Renal cortical epithelial cell (primary cell): ENCODE results near the gene COX10. TPM values are rescaled to one million over a fixed set of nuclear protein-coding genes. Genes with fewer than 3 reads are reported as not detected.
"Not testable (repeated sequence)": the region's sequence is repeated elsewhere in the genome, so short reads cannot be mapped to it uniquely, and the experiment has no call there.

Experiments
- DNase-seq: peaks from one replicate; pipeline ENCODE4 v3.0.0-alpha.2; 2011; ENCODE audit warnings: low read depth
- total RNA-seq: library from RNA; depleted of rRNA; stranded (reverse); fragments of >200 nt; gene quantifications from 2 replicates; pipeline ENCODE4 v1.2.3, GENCODE V29; 2014

The COX10 gene
- total RNA-seq, 1 donor from 2014 or later = 19.1 TPM

DNA sequence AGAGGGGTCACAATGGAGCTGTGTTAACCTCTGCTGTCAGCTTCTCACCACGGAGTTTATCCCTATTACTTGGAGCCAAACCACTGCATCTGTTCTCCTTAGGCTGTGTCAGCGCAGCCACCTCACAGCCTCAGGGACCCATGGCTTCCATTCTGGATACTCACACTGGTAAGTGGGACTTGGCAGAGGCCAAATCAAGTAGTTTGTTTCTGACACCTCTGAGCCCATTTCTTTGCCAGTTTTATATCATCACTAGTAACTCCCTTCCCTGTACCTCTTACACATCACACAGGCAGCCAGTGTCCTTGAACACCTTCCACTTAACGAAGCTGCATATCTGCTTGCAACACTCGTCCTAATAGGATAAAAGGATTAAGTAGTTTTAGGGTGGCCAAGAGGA, 108.5 kb downstream of the COX10 start:
- not testable (repeated sequence) for DNase-seq

DNA sequence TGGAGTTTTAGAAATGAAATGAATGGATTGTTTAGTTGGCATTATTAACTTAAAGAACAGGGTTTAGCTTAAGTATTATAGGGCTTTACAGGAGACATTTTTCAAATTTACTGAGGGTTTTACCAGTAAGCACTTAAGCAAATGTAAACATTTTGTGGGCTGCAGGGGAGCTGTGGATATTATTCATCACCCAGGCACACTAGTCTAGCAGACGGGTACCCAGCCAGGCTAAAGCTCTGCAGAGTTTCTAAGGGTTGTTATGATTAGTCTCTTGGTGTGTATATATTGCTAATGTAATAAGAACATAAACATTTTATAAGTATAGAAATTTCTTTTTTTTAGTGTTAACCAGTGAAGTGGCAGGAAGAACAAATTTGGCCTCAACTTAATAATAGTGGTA, 110.6 kb downstream of the COX10 start:
- not testable (repeated sequence) for DNase-seq

- DNase-seq = not testable (repeated sequence)
Measured at GRCh38 chr17:14182084-14182483, 112.8 kb downstream of the COX10 start.

- not testable (repeated sequence) for DNase-seq
Measured at GRCh38 chr17:14184536-14184935, 115.2 kb downstream of the COX10 start.

- not testable (repeated sequence) for DNase-seq
Measured at GRCh38 chr17:14186443-14186842, 117.1 kb downstream of the COX10 start.

DNA sequence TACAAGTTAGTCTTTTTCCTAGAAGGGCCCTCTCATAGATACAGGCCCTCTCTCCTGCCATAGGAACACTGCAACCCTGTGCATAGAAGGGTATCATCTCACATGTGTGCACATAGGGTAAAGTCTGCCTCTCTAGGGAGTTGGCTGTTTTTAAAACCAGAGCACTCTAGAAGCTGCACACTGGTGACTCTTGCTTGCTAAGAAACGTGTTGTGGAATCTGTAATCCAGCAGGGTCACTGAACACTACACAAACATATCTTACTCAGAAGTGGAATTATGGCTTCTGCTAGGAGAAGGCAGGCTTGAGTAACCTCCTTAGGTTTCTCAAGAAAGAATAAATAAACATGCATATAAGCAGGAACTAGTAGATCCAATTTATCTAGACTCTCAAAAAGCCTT, 121.5 kb downstream of the COX10 start:
- DNase-seq = not testable (repeated sequence)

DNA sequence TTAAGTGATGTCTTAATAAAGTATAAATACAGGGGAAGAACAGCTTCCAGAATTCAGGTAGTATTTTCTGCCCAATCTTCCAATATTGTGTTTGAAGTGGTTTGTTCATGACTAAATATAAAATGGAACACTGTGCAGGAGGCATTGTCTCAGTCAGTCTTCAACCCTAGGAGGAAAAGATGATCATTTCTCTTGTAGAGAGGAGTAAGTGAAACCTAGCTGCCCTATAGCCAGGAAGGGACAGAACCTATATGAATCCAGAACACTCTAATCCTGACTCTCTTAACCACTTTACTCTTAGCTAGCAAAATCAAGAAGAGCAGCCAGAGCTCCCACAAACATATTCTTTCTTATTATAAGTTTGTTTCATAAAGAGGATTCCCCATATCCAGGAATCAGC, 122.2 kb downstream of the COX10 start:
- not testable (repeated sequence) for DNase-seq

GRCh38 chr17:14192039-14192438, 122.7 kb downstream of the COX10 start:
- DNase-seq = not testable (repeated sequence)

- DNase-seq = not testable (repeated sequence)
Measured at GRCh38 chr17:14192636-14193344, 123.5 kb downstream of the COX10 start.

DNA sequence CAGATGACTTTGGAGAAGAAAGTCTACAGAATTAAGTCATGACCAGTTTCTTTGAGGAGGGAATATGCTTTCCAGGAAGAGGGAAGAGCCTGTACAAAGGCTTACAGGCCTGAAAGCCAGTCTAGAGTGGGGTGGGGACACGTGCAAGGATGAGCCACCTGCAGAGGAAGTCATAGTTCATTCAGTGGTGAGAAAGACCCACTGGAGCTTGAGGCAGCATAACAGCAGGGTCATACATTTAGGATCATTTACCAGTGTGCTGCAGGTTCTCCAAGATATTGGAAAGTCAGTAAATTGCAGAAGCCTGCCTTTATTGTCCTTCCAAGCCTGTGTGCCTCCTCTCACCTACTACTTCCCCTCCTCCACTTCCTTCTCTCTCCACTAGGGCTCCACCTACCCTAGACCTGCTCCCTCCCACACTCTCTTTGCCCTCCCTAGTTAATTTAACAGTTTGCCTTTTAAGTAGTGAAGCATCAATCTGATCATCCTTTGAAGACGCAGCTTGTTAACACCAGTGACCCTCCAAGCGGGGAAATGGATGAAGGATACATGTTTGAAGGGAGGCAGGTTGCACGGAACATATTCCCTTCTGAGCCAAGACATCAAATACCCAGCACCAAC, 127.2 kb downstream of the COX10 start:
- no peak for DNase-seq

GRCh38 chr17:14197057-14197456, 127.8 kb downstream of the COX10 start:
- no peak for DNase-seq

- DNase-seq = no peak
Measured at GRCh38 chr17:14197586-14197985, 128.3 kb downstream of the COX10 start.

DNA sequence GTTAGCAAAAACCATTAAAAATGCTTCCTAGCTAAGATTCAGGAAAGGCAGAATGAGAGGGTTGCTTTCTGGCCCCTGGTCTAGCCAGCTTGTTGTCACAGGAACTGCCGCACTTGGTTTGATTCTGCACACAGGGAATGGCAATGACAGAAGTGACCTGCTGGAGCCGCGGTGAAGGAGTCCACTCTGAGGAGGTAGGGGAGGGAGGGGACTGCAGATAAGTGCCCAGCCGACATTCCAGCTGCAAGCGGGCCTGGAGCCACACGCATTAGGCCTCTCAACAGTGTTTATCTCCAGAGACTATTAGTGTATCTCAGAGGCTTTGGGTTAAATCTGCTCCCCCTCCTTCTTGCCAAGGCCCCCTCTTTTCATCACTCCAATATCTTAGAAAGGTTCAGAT, 128.7 kb downstream of the COX10 start:
- no peak for DNase-seq

GRCh38 chr17:14198575-14198974, 129.3 kb downstream of the COX10 start:
- no peak for DNase-seq

DNA sequence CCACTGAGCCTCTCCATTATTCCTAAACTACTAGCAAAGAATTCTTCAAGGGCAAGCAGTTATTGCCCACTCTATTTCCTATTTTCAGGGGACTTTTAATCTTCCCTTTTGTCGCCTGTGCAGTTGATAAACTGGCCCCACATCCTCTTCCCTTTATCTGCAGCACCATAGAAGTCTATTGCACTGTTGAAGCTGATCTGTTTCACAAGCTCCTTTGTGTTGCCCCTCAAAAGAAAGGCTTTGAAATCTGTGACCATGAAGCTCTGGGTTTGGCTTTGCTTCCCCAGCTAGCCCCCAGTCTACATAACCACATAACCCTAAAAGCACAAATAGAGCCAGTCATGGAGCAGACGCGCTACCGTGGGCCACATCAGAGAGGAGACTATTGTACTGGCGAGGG, 130.3 kb downstream of the COX10 start:
- no peak for DNase-seq

GRCh38 chr17:14200354-14200753, 131.1 kb downstream of the COX10 start:
- DNase-seq = no peak

- peak; percentile 28 for DNase-seq
Measured at GRCh38 chr17:14201021-14201987, 132.0 kb downstream of the COX10 start.

GRCh38 chr17:14201988-14202380, 132.7 kb downstream of the COX10 start:
- no peak for DNase-seq

DNA sequence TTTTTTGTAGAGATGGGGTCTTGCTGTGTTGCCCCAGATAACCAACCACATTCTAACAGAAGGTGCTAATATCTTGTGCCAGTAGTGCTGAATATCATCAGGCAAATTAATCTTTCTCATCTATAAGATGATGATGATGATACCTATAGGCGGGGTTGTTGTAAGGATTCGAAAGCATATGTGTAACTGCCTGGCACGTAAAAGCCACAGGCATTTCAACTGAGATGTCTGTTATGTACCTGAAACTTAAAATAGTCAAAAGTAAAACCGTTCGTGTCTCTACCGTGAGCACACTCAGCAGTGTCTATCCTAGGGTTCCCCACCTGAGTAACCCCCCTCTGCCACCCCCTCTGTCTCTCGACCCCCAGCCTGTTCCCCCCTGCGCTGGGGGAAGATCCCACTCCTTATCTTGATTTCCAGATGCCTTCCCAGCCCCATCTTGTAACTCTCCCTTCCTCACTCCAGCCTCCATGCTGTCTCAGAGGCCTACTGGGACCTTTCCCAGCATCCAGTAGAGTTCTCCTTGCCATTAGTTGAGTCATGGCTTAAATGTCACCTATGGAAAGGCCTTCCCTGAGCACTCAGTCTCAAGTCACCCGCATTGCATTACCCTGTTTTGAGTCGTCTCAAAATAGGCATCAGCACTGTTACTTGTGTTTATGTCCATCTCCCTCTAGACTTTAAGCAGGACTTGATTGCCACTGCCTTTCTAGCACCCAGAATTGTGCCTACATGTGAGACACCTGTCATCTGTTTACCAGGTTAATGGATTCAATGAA, 133.3 kb downstream of the COX10 start:
- no peak for DNase-seq

DNA sequence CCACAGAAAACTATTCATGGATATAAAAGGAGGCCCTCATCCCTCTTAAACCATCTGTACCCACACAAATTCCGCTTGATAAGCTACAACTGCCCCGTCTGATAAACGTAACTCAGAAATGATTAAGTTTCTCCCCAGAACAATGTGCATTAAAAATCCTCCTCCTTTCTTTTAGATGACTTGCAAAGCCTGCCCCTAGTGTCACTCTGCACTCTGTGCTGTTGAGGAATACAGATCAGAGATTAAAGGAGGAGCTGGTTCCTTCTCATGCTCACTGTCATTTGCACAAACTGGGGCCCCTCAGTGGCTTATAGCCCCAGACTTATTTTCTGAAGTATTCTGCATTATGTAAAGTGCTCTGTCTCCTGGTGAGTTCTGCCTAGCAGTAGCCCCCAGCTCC, 134.1 kb downstream of the COX10 start:
- DNase-seq = no peak

GRCh38 chr17:14204084-14204483, 134.8 kb downstream of the COX10 start:
- no peak for DNase-seq

- no peak for DNase-seq
Measured at GRCh38 chr17:14204546-14204945, 135.2 kb downstream of the COX10 start.
